Chondrocyte (in vitro differentiated cells): ENCODE results near the gene SYNE2. TPM values are rescaled to one million over a fixed set of nuclear protein-coding genes. Genes with fewer than 3 reads are reported as not detected.

Experiments used
- DNase-seq: peaks from one replicate; pipeline ENCODE4 v3.0.0; 2021; ENCODE audit warnings: mixed read lengths, low spot score
- H3K27ac Mint-ChIP-seq: one replicate; pipeline ENCODE4 v1.8.0; 2021; ENCODE audit warnings: mild to moderate bottlenecking, moderate library complexity, mixed read lengths; ENCODE audit not compliant: unreplicated experiment
- H3K27me3 Mint-ChIP-seq: 2 replicates; pipeline ENCODE4 v1.8.0; 2021; ENCODE audit warnings: low read depth, mixed read lengths
- H3K36me3 Mint-ChIP-seq: 2 replicates; pipeline ENCODE4 v1.8.0; 2021; ENCODE audit warnings: low read depth, mixed read lengths
- H3K4me1 Mint-ChIP-seq: 2 replicates; pipeline ENCODE4 v1.8.0; 2021; ENCODE audit warnings: low read depth, mild to moderate bottlenecking, mixed read lengths
- H3K4me3 Mint-ChIP-seq: one replicate; pipeline ENCODE4 v1.8.0; 2021; ENCODE audit warnings: mild to moderate bottlenecking, moderate library complexity, mixed read lengths; ENCODE audit not compliant: unreplicated experiment
- H3K9me3 Mint-ChIP-seq: 2 replicates; pipeline ENCODE4 v1.8.0; 2021; ENCODE audit warnings: low read depth, mixed read lengths
- CTCF ChIP-seq: fragments of 200-600 bp; sonication (generic); IDR thresholded peaks from 2 replicates; pipeline ENCODE4 v1.5.0; 2021; ENCODE audit warnings: antibody characterized with exemption, mild to moderate bottlenecking, moderate library complexity
- total RNA-seq: library from RNA; stranded (reverse); gene quantifications from 3 replicates; pipeline ENCODE4 v1.2.1, GENCODE V29; 2021

SYNE2 gene
- total RNA-seq, 1 donor from 2014 or later: 13.6 TPM

- DNase-seq: no peak
- Mint-ChIP-seq H3K27ac (no peak overlapping the region), H3K27me3 (no peaks in the 10 kb centered on the region), H3K9me3 (no peaks in the 10 kb centered on the region), H3K4me1 (peaks cover 12% of the 10 kb centered on the region), H3K36me3 (no peaks in the 10 kb centered on the region), H3K4me3 (no peak overlapping the region)
- TF ChIP-seq CTCF: no peak
These were observed 110.6 kb downstream of the SYNE2 start for GRCh38 chr14:63963439-63963838.

- no peak for TF ChIP-seq CTCF
- Mint-ChIP-seq H3K36me3 (no peaks in the 10 kb centered on the region), H3K4me1 (peaks cover 12% of the 10 kb centered on the region), H3K27ac (no peak overlapping the region), H3K27me3 (no peaks in the 10 kb centered on the region), H3K4me3 (no peak overlapping the region), H3K9me3 (no peaks in the 10 kb centered on the region)
- DNase-seq: no peak
These were observed 111.3 kb downstream of the SYNE2 start for GRCh38 chr14:63964113-63964512.

GRCh38 chr14:63966407-63966806 is 113.6 kb downstream of the SYNE2 start:
- Mint-ChIP-seq H3K9me3 (no peaks in the 10 kb centered on the region), H3K36me3 (no peaks in the 10 kb centered on the region), H3K4me3 (no peak overlapping the region), H3K27ac (no peak overlapping the region), H3K4me1 (peaks cover 4% of the 10 kb centered on the region), H3K27me3 (no peaks in the 10 kb centered on the region)
- TF ChIP-seq CTCF: no peak
- DNase-seq: no peak

GRCh38 chr14:63972323-63972932 is 119.6 kb downstream of the SYNE2 start:
- no peak for DNase-seq
- H3K4me3 Mint-ChIP-seq: no peak overlapping the region
- no peaks in the 10 kb centered on the region for H3K4me1 Mint-ChIP-seq
- H3K9me3 Mint-ChIP-seq: no peaks in the 10 kb centered on the region
- H3K27ac Mint-ChIP-seq: no peak overlapping the region
- no peaks in the 10 kb centered on the region for H3K36me3 Mint-ChIP-seq
- no peak for TF ChIP-seq CTCF
- H3K27me3 Mint-ChIP-seq: no peaks in the 10 kb centered on the region

GRCh38 chr14:63974176-63974575 is 121.4 kb downstream of the SYNE2 start:
- no peak for TF ChIP-seq CTCF

More at GRCh38 chr14:63974176-63974575, 121.4 kb downstream of the SYNE2 start:
- no peaks in the 10 kb centered on the region for H3K36me3 Mint-ChIP-seq
- no peak for DNase-seq
- H3K4me1 Mint-ChIP-seq: no peaks in the 10 kb centered on the region
- no peak overlapping the region for H3K27ac Mint-ChIP-seq
- no peak overlapping the region for H3K4me3 Mint-ChIP-seq
- H3K9me3 Mint-ChIP-seq: no peaks in the 10 kb centered on the region
- H3K27me3 Mint-ChIP-seq: no peaks in the 10 kb centered on the region
